Caco-2 (cell line): ENCODE measurements around the gene NUFIP1. TPM values are rescaled to one million over a fixed set of nuclear protein-coding genes. Genes with fewer than 3 reads are reported as not detected.

Source experiments
- BruUV-seq: library from RNA; stranded (reverse); fragments of 400-500 nt; replicated peaks from 2 replicates; lab custom pipeline; 2021; lab: Mats Ljungman, UMichigan
- CTCF ChIA-PET: fragments of 300-600 bp; sonication (Branson Sonifier 250); formaldehyde crosslinking; loops from one replicate; lab custom pipeline; 2022; ENCODE audit warnings: antibody characterized with exemption; lab: Charles Lee
- POLR2A ChIA-PET: fragments of 300-600 bp; sonication (Branson Sonifier 250); formaldehyde crosslinking; loops from one replicate; lab custom pipeline; 2022; ENCODE audit warnings: antibody characterized with exemption; lab: Charles Lee
- DNase-seq, 2 experiments: peaks; one replicate each; pipeline versions ENCODE4 v3.0.0 to v3.0.0-alpha.2; 2020 to 2022
- H3K27me3 ChIP-seq: replicated peaks from 2 replicates; pipeline ENCODE4 v1.6.0; 2011; ENCODE audit warnings: low read length; ENCODE audit not compliant: control insufficient read depth, insufficient read depth
- H3K36me3 ChIP-seq: 2 replicates; pipeline ENCODE4 v1.5.1; 2011; ENCODE audit warnings: low read length; ENCODE audit not compliant: control insufficient read depth, insufficient read depth
- H3K4me1 ChIP-seq: fragments of 250-450 bp; sonication (Bioruptor Pico); 2 replicates; pipeline ENCODE4 v1.5.1; 2020; ENCODE audit warnings: mild to moderate bottlenecking
- H3K4me3 ChIP-seq: 2 replicates; pipeline ENCODE4 v1.5.1; 2011; ENCODE audit warnings: low read depth, mild to moderate bottlenecking, control low read depth, low read length
- H3K9me3 ChIP-seq: fragments of 250-450 bp; sonication (Bioruptor Pico); 2 replicates; pipeline ENCODE4 v1.5.1; 2020; ENCODE audit warnings: mild to moderate bottlenecking, moderate library complexity
- H3K27ac Mint-ChIP-seq: one replicate; pipeline ENCODE4 v1.8.0; 2022; ENCODE audit warnings: mixed read lengths; ENCODE audit not compliant: unreplicated experiment
- H3K27me3 Mint-ChIP-seq: one replicate; pipeline ENCODE4 v1.8.0; 2022; ENCODE audit warnings: mixed read lengths; ENCODE audit not compliant: insufficient read depth, unreplicated experiment
- H3K36me3 Mint-ChIP-seq: one replicate; pipeline ENCODE4 v1.8.0; 2022; ENCODE audit warnings: mild to moderate bottlenecking, mixed read lengths; ENCODE audit not compliant: insufficient read depth, unreplicated experiment
- H3K4me1 Mint-ChIP-seq: one replicate; pipeline ENCODE4 v1.8.0; 2022; ENCODE audit warnings: low read depth, mixed read lengths; ENCODE audit not compliant: unreplicated experiment
- H3K4me3 Mint-ChIP-seq: one replicate; pipeline ENCODE4 v1.8.0; 2022; ENCODE audit warnings: mild to moderate bottlenecking, moderate library complexity, mixed read lengths; ENCODE audit not compliant: unreplicated experiment
- H3K9me3 Mint-ChIP-seq: one replicate; pipeline ENCODE4 v1.8.0; 2022; ENCODE audit warnings: mixed read lengths; ENCODE audit not compliant: unreplicated experiment
- intact Hi-C: fragments of 100-400 bp; cut with micrococcal nuclease; formaldehyde crosslinking; loops from one replicate; pipeline ENCODE4 v1.10.0; 2022; ENCODE audit not compliant: unreplicated experiment
- total RNA-seq: library from RNA; stranded (reverse); gene quantifications from 2 replicates; pipeline ENCODE4 v1.2.3, GENCODE V29; 2022
- TF ChIP-seq, protein P1 (sequence below), 2 experiments: fragments of 200-600 bp in 1 of 2; IDR thresholded peaks; 1 replicate in 1 of 2; 2 replicates in 1 of 2; pipeline versions ENCODE4 v1.5.1 to v1.8.0; 2011 to 2022; ENCODE audit warnings: antibody characterized with exemption in 1 of 2, control low read depth in 1 of 2, inconsistent platforms in 1 of 2, low read depth in 1 of 2, low read length in 1 of 2, mild to moderate bottlenecking in 1 of 2, moderate library complexity in 1 of 2; ENCODE audit not compliant: insufficient read depth in 1 of 2, severe bottlenecking in 1 of 2, unreplicated experiment in 1 of 2

Gene NUFIP1
- total RNA-seq, 1 experiment from 2014 or later = 15.4 TPM

DNA sequence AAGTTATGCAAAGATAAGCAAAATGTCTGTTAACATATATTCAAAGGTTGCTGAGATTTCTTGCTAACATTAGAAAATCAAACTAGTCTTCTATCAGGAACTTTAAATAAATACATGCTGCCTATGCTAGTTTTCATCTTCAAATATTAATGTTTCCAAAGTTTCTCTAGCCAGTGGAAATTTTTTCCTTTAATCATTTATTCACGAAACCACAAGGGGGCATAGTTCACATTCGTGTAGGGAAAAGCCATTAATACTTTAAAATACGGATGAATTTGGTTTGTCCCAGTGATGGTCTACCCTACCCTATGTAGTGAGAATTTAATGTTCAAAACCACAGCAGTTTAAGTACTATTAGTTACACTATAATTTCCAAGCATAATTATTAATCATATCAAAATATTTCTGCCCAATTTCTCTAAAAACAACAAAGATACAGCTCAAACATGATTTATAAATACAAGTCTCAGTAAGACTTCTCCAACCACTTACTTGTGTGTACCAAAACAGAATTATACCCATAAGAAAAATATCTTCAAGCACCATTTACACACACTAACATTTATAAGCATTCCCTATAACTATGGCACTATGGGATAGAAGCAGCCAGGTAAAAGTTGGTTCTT, 16.2 kb downstream of the NUFIP1 start:
- no peaks in the 10 kb centered on the region for H3K27me3 ChIP-seq
- Mint-ChIP-seq H3K4me3 (no peak overlapping the region), H3K27me3 (no peaks in the 10 kb centered on the region), H3K36me3 (peaks cover 24% of the 10 kb centered on the region), H3K27ac (no peak overlapping the region), H3K4me1 (peaks cover 4% of the 10 kb centered on the region), H3K9me3 (no peaks in the 10 kb centered on the region)
- no peak overlapping the region for H3K4me3 ChIP-seq
- DNase-seq = peak in 1 of 2 experiments; percentile 15
- BruUV-seq = no TSS peak
- H3K9me3 ChIP-seq = no peaks in the 10 kb centered on the region
- CTCF ChIA-PET = interaction anchor here (0.6 to 1.5 kb wide), 2 partner anchors 54 to 490 kb away, joined by 3 to 6 read pairs; no protein-coding TSS in a partner anchor
- H3K4me1 ChIP-seq = peaks cover 14% of the 10 kb centered on the region
- peaks cover 3% of the 10 kb centered on the region; the same call in 1 of the 2 replicates for H3K36me3 ChIP-seq
- TF ChIP-seq, protein P1, sequence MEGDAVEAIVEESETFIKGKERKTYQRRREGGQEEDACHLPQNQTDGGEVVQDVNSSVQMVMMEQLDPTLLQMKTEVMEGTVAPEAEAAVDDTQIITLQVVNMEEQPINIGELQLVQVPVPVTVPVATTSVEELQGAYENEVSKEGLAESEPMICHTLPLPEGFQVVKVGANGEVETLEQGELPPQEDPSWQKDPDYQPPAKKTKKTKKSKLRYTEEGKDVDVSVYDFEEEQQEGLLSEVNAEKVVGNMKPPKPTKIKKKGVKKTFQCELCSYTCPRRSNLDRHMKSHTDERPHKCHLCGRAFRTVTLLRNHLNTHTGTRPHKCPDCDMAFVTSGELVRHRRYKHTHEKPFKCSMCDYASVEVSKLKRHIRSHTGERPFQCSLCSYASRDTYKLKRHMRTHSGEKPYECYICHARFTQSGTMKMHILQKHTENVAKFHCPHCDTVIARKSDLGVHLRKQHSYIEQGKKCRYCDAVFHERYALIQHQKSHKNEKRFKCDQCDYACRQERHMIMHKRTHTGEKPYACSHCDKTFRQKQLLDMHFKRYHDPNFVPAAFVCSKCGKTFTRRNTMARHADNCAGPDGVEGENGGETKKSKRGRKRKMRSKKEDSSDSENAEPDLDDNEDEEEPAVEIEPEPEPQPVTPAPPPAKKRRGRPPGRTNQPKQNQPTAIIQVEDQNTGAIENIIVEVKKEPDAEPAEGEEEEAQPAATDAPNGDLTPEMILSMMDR (IDR thresholded peaks at IDR 0.05; ENCODE audit: insufficient read depth in 1 of 2, low read depth in 1 of 2, low read length in 1 of 2, severe bottlenecking in 1 of 2, unreplicated experiment in 1 of 2) = peak; percentile 36 to 58
- POLR2A ChIA-PET = interaction anchor here (0.6 kb wide), 1 partner anchor 335 kb away, joined by 3 read pairs; no protein-coding TSS in a partner anchor
- intact Hi-C loops = loop anchor here (1.0 to 10.0 kb wide), 4 partner anchors 16 to 398 kb away; partner anchors contain the start of genes GPALPP1, NUFIP1 and TSC22D1

DNA sequence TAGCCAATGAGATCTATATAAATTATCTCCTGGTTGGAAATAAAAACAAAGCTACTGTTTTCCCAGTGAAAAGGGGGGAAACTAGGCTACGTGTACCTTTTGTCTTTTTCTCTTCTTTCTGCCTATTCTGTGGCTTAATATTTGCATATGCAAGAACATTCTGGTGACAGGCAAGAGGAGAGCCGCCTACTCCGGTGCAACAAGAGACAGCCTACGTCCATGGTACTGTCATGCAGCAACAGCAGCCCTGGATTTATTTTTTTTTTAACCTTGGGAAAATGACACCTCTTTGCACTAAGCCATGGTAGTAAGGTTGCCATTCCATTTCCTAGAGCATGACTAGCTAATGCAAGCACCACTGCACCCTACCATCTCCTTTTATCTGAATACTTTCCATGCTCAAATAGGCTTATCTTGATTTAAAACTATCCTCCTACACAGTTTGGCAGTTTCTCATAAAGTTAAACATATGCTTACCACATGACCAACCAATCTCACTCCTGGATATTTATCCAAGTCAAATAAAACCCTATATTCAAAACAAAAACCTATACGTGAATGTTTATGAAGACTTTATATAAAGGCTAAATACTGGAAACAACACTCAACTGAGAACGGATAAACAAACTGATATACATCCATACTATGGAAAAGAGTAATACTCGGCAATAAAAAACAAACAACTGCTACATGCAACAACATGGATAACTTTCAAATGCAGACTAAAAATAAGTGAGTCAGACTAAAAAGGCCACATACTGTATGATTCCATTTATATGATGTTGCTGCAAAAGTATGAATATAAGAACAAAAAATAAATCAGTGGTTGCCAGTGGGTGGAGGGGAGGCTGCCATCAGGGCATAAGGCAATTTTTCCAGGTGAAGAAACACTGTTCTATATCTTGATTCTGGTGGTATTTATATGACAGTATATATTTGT, 17.3 kb downstream of the NUFIP1 start:
- Histone ChIP-seq H3K9me3 (no peaks in the 10 kb centered on the region), H3K4me1 (peaks cover 14% of the 10 kb centered on the region), H3K27me3 (no peaks in the 10 kb centered on the region), H3K4me3 (no peak overlapping the region), H3K36me3 (peaks cover 2% of the 10 kb centered on the region; the same call in 1 of the 2 replicates)
- intact Hi-C loops = loop anchor here (1.0 to 10.0 kb wide), 4 partner anchors 17 to 397 kb away; partner anchors contain the start of genes GPALPP1, NUFIP1 and TSC22D1
- no peaks in the 10 kb centered on the region for H3K9me3 Mint-ChIP-seq
- no TSS peak for BruUV-seq
- CTCF ChIA-PET = interaction anchor here (1.0 kb wide), 1 partner anchor 53 kb away, joined by 3 read pairs; no protein-coding TSS in a partner anchor
- POLR2A ChIA-PET = no interaction called here
- no peak overlapping the region for H3K27ac Mint-ChIP-seq
- H3K27me3 Mint-ChIP-seq = no peaks in the 10 kb centered on the region
- H3K4me1 Mint-ChIP-seq = peaks cover 14% of the 10 kb centered on the region
- no peak for DNase-seq
- no peak overlapping the region for H3K4me3 Mint-ChIP-seq
- TF ChIP-seq, protein P1 (IDR thresholded peaks at IDR 0.05; ENCODE audit: insufficient read depth in 1 of 2, low read depth in 1 of 2, low read length in 1 of 2, severe bottlenecking in 1 of 2, unreplicated experiment in 1 of 2) = no peak
- H3K36me3 Mint-ChIP-seq = peaks cover 27% of the 10 kb centered on the region
